Loucy (cell line): ENCODE data around the gene TMEM200B.

ENCODE experiments used
- H2AFZ ChIP-seq: fragments of 200-600 bp; sonication (generic); 2 replicates; pipeline ENCODE4 v1.6.0; 2016; ENCODE audit warnings: antibody characterized with exemption, mild to moderate bottlenecking, low read length, moderate library complexity
- H3F3A ChIP-seq: fragments of 200-600 bp; 2 replicates; pipeline ENCODE4 v1.6.0; 2016; ENCODE audit warnings: antibody characterized with exemption, low read depth, mild to moderate bottlenecking
- H3K27me3 ChIP-seq: fragments of 200-600 bp; sonication (generic); 2 replicates; pipeline ENCODE4 v1.6.1; 2014; ENCODE audit warnings: low read length, mild to moderate bottlenecking; ENCODE audit not compliant: insufficient read depth, poor library complexity, severe bottlenecking
- H3K36me3 ChIP-seq: fragments of 200-600 bp; sonication (generic); 2 replicates; pipeline ENCODE4 v1.6.1; 2016; ENCODE audit warnings: low read length; ENCODE audit not compliant: insufficient read depth
- H3K4me1 ChIP-seq: fragments of 200-600 bp; sonication (generic); 2 replicates; pipeline ENCODE4 v1.5.1; 2014; ENCODE audit warnings: low read length, mild to moderate bottlenecking; ENCODE audit not compliant: insufficient read depth, poor library complexity, severe bottlenecking
- H3K4me2 ChIP-seq: fragments of 200-600 bp; sonication (generic); 2 replicates; pipeline ENCODE4 v1.6.0; 2014; ENCODE audit warnings: antibody characterized with exemption, low read length, low read depth, mild to moderate bottlenecking; ENCODE audit not compliant: poor library complexity, severe bottlenecking
- H3K4me3 ChIP-seq: fragments of 200-600 bp; sonication (generic); 2 replicates; pipeline ENCODE4 v1.5.1; 2014; ENCODE audit warnings: low read length, mild to moderate bottlenecking, mixed read lengths; ENCODE audit not compliant: poor library complexity, severe bottlenecking
- H3K79me2 ChIP-seq: fragments of 200-600 bp; sonication (generic); 2 replicates; pipeline ENCODE4 v1.6.1; 2014; ENCODE audit warnings: low read length; ENCODE audit not compliant: insufficient read depth
- H3K9ac ChIP-seq: fragments of 200-600 bp; sonication (generic); 2 replicates; pipeline ENCODE4 v1.6.0; 2014; ENCODE audit warnings: mild to moderate bottlenecking, low read depth, low read length, moderate library complexity; ENCODE audit not compliant: poor library complexity, severe bottlenecking
- H3K9me2 ChIP-seq: fragments of 200-600 bp; sonication (generic); replicated peaks from 2 replicates; pipeline ENCODE4 v1.6.1; 2016; ENCODE audit warnings: low read depth, low read length, mixed read lengths
- H3K9me3 ChIP-seq: fragments of 200-600 bp; sonication (generic); 2 replicates; pipeline ENCODE4 v1.6.1; 2014; ENCODE audit warnings: mild to moderate bottlenecking, antibody characterized with exemption, low read length, low read depth; ENCODE audit not compliant: insufficient read depth
- H4K20me1 ChIP-seq: fragments of 200-600 bp; sonication (generic); 2 replicates; pipeline ENCODE4 v1.6.0; 2014; ENCODE audit warnings: antibody characterized with exemption, low read length, mild to moderate bottlenecking; ENCODE audit not compliant: insufficient read depth, poor library complexity, severe bottlenecking
- EZH2phosphoT487 ChIP-seq: fragments of 200-600 bp; IDR thresholded peaks from 2 replicates; pipeline ENCODE4 v1.6.1; 2018; ENCODE audit warnings: antibody characterized with exemption, mild to moderate bottlenecking, moderate library complexity, borderline replicate concordance
- TF ChIP-seq, protein P1 (sequence below): fragments of 200-600 bp; sonication (generic); conservative IDR thresholded peaks from 2 replicates; pipeline ENCODE4 v1.5.1; 2014; ENCODE audit warnings: mild to moderate bottlenecking, antibody characterized with exemption, low read length

The TMEM200B gene

DNA sequence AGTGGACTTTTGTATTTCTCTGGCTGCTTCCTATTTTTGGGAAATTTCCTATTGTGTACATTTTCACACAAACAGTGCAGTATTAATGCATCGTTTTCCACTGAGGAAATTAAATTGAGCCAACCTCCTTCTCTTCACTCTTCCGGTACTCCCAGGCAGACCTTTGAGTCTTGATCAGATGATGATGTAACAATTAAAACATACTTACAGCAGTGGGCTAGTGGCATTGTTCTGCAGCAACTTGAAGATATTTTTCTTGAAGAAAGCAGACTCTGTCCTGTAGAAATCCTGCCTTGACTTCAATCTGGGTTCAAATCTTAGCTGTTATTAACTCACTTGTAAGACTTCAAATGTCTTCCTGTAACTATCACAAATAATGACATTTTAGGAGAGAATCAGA is 19.0 kb upstream of the TMEM200B start:
- TF ChIP-seq EZH2phosphoT487, result no peak
- TF ChIP-seq, protein P1, sequence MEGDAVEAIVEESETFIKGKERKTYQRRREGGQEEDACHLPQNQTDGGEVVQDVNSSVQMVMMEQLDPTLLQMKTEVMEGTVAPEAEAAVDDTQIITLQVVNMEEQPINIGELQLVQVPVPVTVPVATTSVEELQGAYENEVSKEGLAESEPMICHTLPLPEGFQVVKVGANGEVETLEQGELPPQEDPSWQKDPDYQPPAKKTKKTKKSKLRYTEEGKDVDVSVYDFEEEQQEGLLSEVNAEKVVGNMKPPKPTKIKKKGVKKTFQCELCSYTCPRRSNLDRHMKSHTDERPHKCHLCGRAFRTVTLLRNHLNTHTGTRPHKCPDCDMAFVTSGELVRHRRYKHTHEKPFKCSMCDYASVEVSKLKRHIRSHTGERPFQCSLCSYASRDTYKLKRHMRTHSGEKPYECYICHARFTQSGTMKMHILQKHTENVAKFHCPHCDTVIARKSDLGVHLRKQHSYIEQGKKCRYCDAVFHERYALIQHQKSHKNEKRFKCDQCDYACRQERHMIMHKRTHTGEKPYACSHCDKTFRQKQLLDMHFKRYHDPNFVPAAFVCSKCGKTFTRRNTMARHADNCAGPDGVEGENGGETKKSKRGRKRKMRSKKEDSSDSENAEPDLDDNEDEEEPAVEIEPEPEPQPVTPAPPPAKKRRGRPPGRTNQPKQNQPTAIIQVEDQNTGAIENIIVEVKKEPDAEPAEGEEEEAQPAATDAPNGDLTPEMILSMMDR, result no peak
- H3K36me3 ChIP-seq, result peaks cover 21% of the 10 kb centered on the region; the same call in 1 of the 2 replicates
- H3F3A ChIP-seq, result 0 out of 2 replicates have a peak, but pooled peaks cover 3% of the 10 kb centered on the region
- no peak overlapping the region for H2AFZ ChIP-seq
- no peak overlapping the region for H3K4me2 ChIP-seq
- H3K9me3 ChIP-seq, result no peaks in the 10 kb centered on the region
- H3K9me2 ChIP-seq, result no peaks in the 10 kb centered on the region
- H3K9ac ChIP-seq, result no peak overlapping the region
- H3K79me2 ChIP-seq, result no peaks in the 10 kb centered on the region
- H4K20me1 ChIP-seq, result no peaks in the 10 kb centered on the region
- H3K4me1 ChIP-seq, result no peaks in the 10 kb centered on the region
- H3K4me3 ChIP-seq, result no peak overlapping the region
- no peaks in the 10 kb centered on the region for H3K27me3 ChIP-seq

DNA sequence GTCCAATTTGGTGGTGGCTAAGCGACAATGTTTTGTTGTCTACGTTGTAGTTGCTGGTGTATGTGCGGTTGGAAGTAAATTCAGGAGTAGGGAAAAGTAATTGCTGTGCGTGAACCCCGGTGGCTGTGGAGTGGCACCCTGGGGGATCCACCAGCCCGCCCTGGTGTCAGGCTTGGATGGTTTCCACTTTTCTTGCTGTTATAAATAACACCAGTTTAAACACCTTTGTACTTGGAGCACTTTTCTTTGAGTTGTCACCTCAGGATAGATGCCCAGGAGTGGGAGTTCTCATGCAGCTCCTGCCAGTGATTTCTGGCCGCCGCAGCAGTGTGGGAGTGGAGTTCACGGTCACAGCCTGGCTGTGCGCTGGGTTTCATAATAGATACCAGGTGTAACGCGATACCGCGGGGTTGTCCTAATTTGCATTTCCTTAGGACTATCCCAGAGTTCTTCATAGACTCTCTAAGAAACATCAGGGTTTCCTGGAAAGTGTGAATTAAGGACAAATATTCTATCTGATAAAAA is 12.8 kb upstream of the TMEM200B start:
- no peak for TF ChIP-seq EZH2phosphoT487
- TF ChIP-seq, protein P1, result no peak
- Histone ChIP-seq H3K9ac (no peak overlapping the region), H3K4me1 (no peaks in the 10 kb centered on the region), H3K4me2 (no peak overlapping the region), H3F3A (no peaks in the 10 kb centered on the region), H3K36me3 (no peaks in the 10 kb centered on the region), H3K9me2 (no peaks in the 10 kb centered on the region), H3K9me3 (no peaks in the 10 kb centered on the region), H3K27me3 (no peaks in the 10 kb centered on the region), H3K4me3 (no peak overlapping the region), H4K20me1 (no peaks in the 10 kb centered on the region), H3K79me2 (no peaks in the 10 kb centered on the region), H2AFZ (no peak overlapping the region)

DNA sequence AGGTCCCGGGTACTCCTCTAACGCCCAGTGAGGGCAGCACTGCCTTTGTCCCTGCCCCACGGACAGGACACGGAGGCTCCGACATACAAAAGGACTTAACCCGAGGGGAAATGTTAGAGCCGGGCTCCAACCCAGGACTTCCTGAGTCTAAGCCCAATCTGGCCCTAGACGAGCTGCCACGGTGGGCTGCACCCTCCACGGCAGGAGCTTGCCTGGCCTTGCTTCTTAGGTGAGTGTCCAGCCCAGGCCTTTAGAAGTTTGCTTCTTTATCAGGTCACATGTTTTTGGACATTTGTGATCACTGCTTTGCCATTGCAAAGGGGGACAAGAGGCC is 11.0 kb upstream of the TMEM200B start:
- Histone ChIP-seq H3K9me3 (no peaks in the 10 kb centered on the region), H3K4me1 (no peaks in the 10 kb centered on the region), H3K79me2 (no peaks in the 10 kb centered on the region), H3F3A (no peaks in the 10 kb centered on the region), H2AFZ (no peak overlapping the region), H4K20me1 (no peaks in the 10 kb centered on the region), H3K36me3 (no peaks in the 10 kb centered on the region), H3K9ac (no peak overlapping the region), H3K27me3 (no peaks in the 10 kb centered on the region), H3K9me2 (no peaks in the 10 kb centered on the region), H3K4me2 (no peak overlapping the region), H3K4me3 (no peak overlapping the region)
- TF ChIP-seq, protein P1, result no peak
- no peak for TF ChIP-seq EZH2phosphoT487
